Memory B cell (primary cell): ENCODE data around the gene POLR1B.
"Not testable (repeated sequence)": the region's sequence is repeated elsewhere in the genome, so short reads cannot be mapped to it uniquely, and the experiment has no call there.

Experiments
- ATAC-seq: fragments of 150-1000 bp; cut with Tn5 transposase; 2 replicates; pipeline ENCODE4 v1.10.0; 2021; ENCODE audit warnings: low read depth, mild to moderate bottlenecking, moderate library complexity
- DNase-seq, 2 donors: peaks; one replicate each; pipeline ENCODE4 v3.0.0; 2022; ENCODE audit warnings: low spot score in 2 of 2
- H3K27ac Mint-ChIP-seq: one replicate; pipeline ENCODE4 v1.8.0; 2022; ENCODE audit warnings: mild to moderate bottlenecking, moderate library complexity, mixed read lengths
- H3K27me3 Mint-ChIP-seq: one replicate; pipeline ENCODE4 v1.8.0; 2022; ENCODE audit warnings: mixed read lengths
- H3K36me3 Mint-ChIP-seq: one replicate; pipeline ENCODE4 v1.8.0; 2022; ENCODE audit warnings: mild to moderate bottlenecking, mixed read lengths
- H3K4me1 Mint-ChIP-seq: one replicate; pipeline ENCODE4 v1.8.0; 2022; ENCODE audit warnings: mixed read lengths
- H3K4me3 Mint-ChIP-seq: one replicate; pipeline ENCODE4 v1.8.0; 2022; ENCODE audit warnings: mild to moderate bottlenecking, moderate library complexity, mixed read lengths
- H3K9me3 Mint-ChIP-seq: one replicate; pipeline ENCODE4 v1.8.0; 2022; ENCODE audit warnings: mixed read lengths

Gene POLR1B

DNA sequence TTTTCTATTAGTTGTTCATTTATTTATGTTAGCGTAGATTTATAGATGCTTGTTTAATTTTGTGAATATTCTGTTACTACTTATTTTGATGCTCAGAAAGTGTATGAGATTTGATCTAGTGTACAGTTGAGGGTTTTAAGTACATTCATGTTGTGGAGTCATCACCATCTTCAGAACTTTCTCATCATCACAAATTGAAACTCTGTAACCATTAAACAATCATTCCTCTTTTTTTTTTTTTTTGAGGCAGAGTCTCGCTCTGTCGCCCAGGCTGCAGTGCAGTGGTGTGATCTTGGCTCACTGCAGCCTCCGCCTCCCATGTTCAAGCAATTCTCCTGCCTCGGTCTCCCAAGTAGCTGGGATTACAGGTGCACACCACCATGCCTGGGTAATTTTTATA, 24.2 kb downstream of the POLR1B start:
- not testable (repeated sequence) for H3K27me3 Mint-ChIP-seq, H3K4me1 Mint-ChIP-seq, H3K27ac Mint-ChIP-seq, H3K4me3 Mint-ChIP-seq, DNase-seq, H3K9me3 Mint-ChIP-seq, ATAC-seq
- peaks cover 46% of the 10 kb centered on the region for H3K36me3 Mint-ChIP-seq

GRCh38 chr2:112572005-112572404, 29.7 kb downstream of the POLR1B start:
- peaks cover 52% of the 10 kb centered on the region for H3K36me3 Mint-ChIP-seq

GRCh38 chr2:112577756-112578155, 35.5 kb downstream of the POLR1B start:
- no peak for ATAC-seq
- DNase-seq: no peak
- peaks cover 12% of the 10 kb centered on the region for H3K36me3 Mint-ChIP-seq
- peaks cover 5% of the 10 kb centered on the region for H3K4me1 Mint-ChIP-seq
- H3K9me3 Mint-ChIP-seq: no peaks in the 10 kb centered on the region
- no peak overlapping the region for H3K4me3 Mint-ChIP-seq
- no peak overlapping the region for H3K27ac Mint-ChIP-seq
- no peaks in the 10 kb centered on the region for H3K27me3 Mint-ChIP-seq

More at GRCh38 chr2:112572005-112572404, 29.7 kb downstream of the POLR1B start:
- Mint-ChIP-seq H3K4me1 (no peaks in the 10 kb centered on the region), H3K4me3 (no peak overlapping the region), H3K27me3 (no peaks in the 10 kb centered on the region), H3K27ac (no peak overlapping the region), H3K9me3 (peaks cover 8% of the 10 kb centered on the region)
- ATAC-seq: no peak
- no peak for DNase-seq

DNA sequence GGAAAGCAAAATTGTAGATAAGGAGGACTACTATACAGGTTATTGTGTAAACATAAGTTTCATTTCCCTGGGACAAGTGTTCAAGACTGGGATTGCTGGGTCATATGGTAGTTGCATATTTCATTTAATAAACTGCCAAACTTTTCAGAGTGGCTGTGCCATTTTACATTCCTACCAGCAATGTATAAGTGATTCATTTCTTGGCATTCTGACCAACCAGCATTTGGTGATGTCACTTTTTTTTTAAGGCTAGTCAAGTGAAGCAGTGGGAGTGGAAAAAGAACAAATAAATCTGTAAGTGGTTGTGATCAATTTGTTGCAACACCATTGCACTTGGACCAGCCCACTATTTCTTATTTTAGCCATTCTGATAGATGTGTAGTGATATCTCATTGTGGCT, 37.0 kb downstream of the POLR1B start:
- Mint-ChIP-seq H3K27ac (no peak overlapping the region), H3K4me1 (peaks cover 10% of the 10 kb centered on the region), H3K4me3 (no peak overlapping the region), H3K27me3 (no peaks in the 10 kb centered on the region), H3K9me3 (no peaks in the 10 kb centered on the region), H3K36me3 (peaks cover 10% of the 10 kb centered on the region)
- DNase-seq (no peak), ATAC-seq (no peak)

DNA sequence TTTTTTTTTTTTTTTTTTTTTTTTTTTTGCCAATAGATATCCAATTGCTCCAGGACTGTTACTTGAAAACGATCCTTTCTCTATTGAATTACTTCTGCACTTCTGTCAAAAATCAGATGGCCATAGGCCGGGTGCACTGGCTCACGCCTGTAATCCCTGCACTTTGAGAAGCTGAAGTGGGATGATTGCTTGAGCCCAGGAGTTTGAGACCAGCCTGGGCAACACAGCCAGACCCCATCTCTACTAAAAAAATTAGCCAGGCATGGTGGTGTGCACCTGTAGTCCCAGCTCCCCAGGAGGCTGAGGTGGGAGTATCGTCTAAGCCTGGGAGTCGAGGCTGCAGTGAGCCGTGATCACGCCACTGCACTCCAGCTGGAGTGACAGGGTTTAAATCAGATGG, 37.8 kb downstream of the POLR1B start:
- Mint-ChIP-seq H3K27me3 (no peaks in the 10 kb centered on the region), H3K4me1 (peaks cover 15% of the 10 kb centered on the region), H3K9me3 (no peaks in the 10 kb centered on the region), H3K27ac (no peak overlapping the region), H3K4me3 (no peak overlapping the region), H3K36me3 (peaks cover 8% of the 10 kb centered on the region)
- ATAC-seq (no peak), DNase-seq (no peak)

DNA sequence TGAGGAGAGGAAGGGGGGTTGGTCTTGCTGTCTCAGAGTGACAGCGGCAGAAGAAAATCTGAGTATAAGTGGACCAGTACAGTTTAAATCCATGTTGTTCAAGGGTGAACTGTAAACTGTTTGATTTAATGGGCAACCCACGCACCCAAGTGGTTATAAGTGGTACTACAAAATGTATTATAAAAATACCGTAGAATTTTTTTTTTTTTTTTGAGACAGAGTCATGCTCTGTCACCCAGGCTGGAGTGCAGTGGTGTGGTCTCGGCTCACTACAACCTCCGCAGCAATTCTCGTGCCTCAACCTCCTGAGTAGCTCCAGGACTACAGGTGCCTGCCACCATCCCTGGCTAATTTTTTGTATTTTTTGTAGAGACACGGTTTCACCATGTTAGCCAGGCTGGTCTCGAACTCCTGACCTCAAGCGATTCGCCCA, 40.1 kb downstream of the POLR1B start:
- DNase-seq (peak in 1 of 2 donors; percentile 50), ATAC-seq (peak; percentile 14)
- no peak overlapping the region for H3K27ac Mint-ChIP-seq
- no peaks in the 10 kb centered on the region for H3K9me3 Mint-ChIP-seq
- H3K27me3 Mint-ChIP-seq: no peaks in the 10 kb centered on the region
- peaks cover 10% of the 10 kb centered on the region for H3K36me3 Mint-ChIP-seq
- H3K4me3 Mint-ChIP-seq: no peak overlapping the region
- H3K4me1 Mint-ChIP-seq: peaks cover 24% of the 10 kb centered on the region

DNA sequence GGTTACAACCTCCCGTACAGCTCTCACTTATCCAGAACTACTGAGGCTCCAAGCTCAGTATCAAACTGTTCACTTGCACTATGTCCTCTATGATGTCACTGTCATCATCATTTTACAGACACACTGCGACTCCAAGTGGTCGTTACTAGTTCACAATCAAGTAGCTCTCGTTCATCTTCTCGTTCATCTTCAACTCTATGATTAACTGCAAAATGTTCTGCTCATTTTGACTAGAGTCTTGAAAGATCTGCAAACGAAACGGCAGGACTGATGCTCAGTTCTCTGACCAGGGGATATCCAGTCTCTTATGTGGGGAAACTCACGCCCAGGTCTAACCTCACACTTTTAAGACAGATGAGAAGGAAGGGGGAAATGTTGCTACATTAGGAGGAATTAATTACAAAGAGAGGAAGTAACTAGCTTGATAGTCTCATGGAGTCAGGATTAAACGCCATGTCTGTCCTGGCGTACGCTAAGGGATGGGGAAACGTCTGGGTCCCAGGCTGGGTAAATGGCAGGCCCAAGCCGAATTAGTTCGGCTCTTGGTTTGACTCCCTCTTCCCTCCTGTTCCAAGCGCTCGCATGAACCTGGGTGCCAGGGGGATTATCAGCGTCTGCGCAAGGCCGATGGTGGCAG, 41.4 kb downstream of the POLR1B start:
- Mint-ChIP-seq H3K9me3 (no peaks in the 10 kb centered on the region), H3K36me3 (peaks cover 15% of the 10 kb centered on the region), H3K27ac (peak overlapping the region; percentile 99), H3K4me1 (peaks cover 24% of the 10 kb centered on the region), H3K4me3 (peak overlapping the region; percentile 98), H3K27me3 (no peaks in the 10 kb centered on the region)
- DNase-seq (no peak), ATAC-seq (no peak)

DNA sequence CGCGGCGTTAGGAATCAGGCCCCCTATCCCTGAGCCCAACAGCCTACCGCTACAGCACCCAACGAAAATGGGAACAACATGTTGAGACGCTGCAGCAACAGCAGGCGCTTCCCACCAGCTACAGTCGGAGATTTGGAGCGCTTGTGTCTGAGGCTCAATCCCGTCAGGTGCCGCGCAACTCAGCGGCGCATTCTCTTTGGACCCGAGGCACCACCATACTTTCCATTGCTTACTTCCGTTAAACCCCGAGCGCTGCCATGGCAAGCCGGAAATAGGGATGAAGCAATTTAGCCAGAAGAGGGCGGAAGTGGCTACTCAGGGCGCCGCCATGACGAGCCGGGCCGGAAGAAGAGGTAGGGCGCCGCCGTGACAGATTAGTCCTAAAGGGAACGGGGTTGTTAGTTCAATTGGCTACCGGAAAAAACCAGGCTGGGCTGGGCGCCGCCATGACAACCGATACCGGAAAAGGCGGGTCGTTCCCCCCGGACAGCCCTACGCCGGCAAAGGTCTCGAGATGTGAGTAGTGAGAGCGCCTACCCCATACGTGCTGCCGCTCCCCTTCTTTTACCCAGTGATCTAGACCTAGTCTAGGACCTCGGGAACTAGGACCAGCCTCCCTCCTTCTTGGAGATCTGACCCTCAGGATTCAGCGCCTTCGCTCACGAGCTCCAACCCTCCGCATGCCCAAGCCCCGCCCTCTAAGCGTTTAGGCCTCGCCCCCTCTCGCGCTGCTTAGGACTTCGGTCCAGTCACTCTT, 42.0 kb downstream of the POLR1B start, which contains the start of gene CHCHD5:
CHCHD5 (plus strand) TSS at position 476 of the 757 bp plus-strand sequence; CDS start at position 515, 39 bp downstream.
- peak within 1 kb of the TSS; percentile 99 for H3K27ac Mint-ChIP-seq
- H3K36me3 Mint-ChIP-seq: peaks cover 18% of the 10 kb centered on the region

DNA sequence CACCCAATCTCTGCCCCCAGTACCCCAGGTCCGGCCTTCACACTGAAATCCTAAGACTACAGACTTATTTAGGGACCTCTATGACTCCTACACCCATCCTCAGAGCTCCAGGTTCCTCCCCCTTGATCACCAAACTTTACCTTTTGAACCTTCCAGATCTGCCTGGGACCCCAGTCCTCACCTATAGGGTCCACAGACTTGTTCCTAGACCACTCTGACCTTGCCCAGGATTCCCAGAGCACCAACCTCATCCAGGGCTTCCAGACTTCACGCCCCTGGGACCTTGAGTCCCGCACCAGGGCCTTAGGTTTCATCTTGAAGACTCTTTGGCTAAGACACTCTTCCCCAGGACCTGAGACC, 42.6 kb downstream of the POLR1B start:
- no peak for DNase-seq
- peaks cover 18% of the 10 kb centered on the region for H3K36me3 Mint-ChIP-seq
- H3K4me1 Mint-ChIP-seq: peaks cover 24% of the 10 kb centered on the region
- ATAC-seq: no peak
- H3K4me3 Mint-ChIP-seq: peak overlapping the region; percentile 98
- peak overlapping the region; percentile 99 for H3K27ac Mint-ChIP-seq
- H3K9me3 Mint-ChIP-seq: no peaks in the 10 kb centered on the region
- H3K27me3 Mint-ChIP-seq: no peaks in the 10 kb centered on the region

More for the DNA sequence above, 42.0 kb downstream of the POLR1B start, which contains the start of gene CHCHD5:
- peak within 1 kb of the TSS; percentile 98 for H3K4me3 Mint-ChIP-seq
- no peaks in the 10 kb centered on the region for H3K9me3 Mint-ChIP-seq
- H3K27me3 Mint-ChIP-seq: no peaks in the 10 kb centered on the region
- DNase-seq: peak; percentile 83 to 89
- ATAC-seq: peak; percentile 88
- H3K4me1 Mint-ChIP-seq: peaks cover 24% of the 10 kb centered on the region

DNA sequence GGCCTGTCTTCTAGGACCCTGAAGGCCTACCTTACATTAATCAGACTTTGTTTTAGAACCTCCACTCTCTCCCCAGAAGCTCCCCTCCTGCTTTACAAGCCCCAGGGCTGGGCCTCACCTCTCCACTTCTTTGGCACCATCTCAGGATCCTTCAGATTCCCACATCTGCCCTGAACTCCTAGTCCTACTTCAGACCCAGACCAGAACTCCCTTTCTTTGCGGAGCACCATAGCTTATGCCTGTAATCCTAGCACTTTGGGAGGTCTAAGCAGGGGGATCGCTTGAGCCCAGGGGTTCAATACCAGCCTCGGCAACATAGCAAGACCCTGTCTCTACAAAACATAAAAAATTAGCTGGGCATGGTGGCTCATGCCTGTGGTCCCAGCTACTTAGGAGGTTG, 43.1 kb downstream of the POLR1B start:
- DNase-seq: no peak
- H3K27me3 Mint-ChIP-seq: no peaks in the 10 kb centered on the region
- no peaks in the 10 kb centered on the region for H3K9me3 Mint-ChIP-seq
- ATAC-seq: no peak
- H3K4me1 Mint-ChIP-seq: peaks cover 24% of the 10 kb centered on the region
- H3K27ac Mint-ChIP-seq: peak overlapping the region; percentile 99
- H3K4me3 Mint-ChIP-seq: peak overlapping the region; percentile 98
- H3K36me3 Mint-ChIP-seq: peaks cover 20% of the 10 kb centered on the region

- H3K4me3 Mint-ChIP-seq: peak overlapping the region; percentile 70
- H3K9me3 Mint-ChIP-seq: no peaks in the 10 kb centered on the region
- H3K27ac Mint-ChIP-seq: peak overlapping the region; percentile 76
- DNase-seq (no peak), ATAC-seq (no peak)
- peaks cover 24% of the 10 kb centered on the region for H3K4me1 Mint-ChIP-seq
- no peaks in the 10 kb centered on the region for H3K27me3 Mint-ChIP-seq
- peaks cover 21% of the 10 kb centered on the region for H3K36me3 Mint-ChIP-seq
These were observed 43.7 kb downstream of the POLR1B start for GRCh38 chr2:112585873-112586464.

DNA sequence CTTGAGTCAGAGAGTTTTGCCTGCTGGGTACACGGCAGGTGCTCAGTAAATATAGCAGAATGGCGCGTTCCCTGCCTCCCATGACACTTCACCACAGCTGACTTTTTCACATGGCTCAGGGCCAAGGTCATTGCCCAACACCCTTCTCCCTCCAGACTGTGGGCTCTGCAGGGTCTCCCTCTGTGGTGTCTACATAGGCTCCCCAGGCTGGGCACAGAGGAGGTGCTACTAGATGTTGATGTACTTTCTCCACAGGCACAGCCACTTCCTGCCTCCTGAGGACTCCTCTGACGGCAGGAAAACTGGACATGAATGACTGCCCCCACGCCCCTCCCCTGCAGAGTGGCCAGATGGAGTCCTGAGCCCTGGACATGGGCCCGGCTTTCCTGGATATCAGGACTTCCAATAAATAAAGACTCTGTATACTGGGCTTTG, 46.4 kb downstream of the POLR1B start:
- Mint-ChIP-seq H3K36me3 (peaks cover 26% of the 10 kb centered on the region), H3K4me3 (no peak overlapping the region), H3K4me1 (peaks cover 16% of the 10 kb centered on the region), H3K9me3 (no peaks in the 10 kb centered on the region), H3K27ac (no peak overlapping the region), H3K27me3 (no peaks in the 10 kb centered on the region)
- no peak for ATAC-seq
- no peak for DNase-seq

GRCh38 chr2:112591413-112591812, 49.1 kb downstream of the POLR1B start:
- Mint-ChIP-seq H3K27ac (no peak overlapping the region), H3K9me3 (no peaks in the 10 kb centered on the region), H3K4me1 (peaks cover 4% of the 10 kb centered on the region), H3K36me3 (peaks cover 26% of the 10 kb centered on the region), H3K4me3 (no peak overlapping the region), H3K27me3 (no peaks in the 10 kb centered on the region)
- DNase-seq: no peak
- no peak for ATAC-seq

DNA sequence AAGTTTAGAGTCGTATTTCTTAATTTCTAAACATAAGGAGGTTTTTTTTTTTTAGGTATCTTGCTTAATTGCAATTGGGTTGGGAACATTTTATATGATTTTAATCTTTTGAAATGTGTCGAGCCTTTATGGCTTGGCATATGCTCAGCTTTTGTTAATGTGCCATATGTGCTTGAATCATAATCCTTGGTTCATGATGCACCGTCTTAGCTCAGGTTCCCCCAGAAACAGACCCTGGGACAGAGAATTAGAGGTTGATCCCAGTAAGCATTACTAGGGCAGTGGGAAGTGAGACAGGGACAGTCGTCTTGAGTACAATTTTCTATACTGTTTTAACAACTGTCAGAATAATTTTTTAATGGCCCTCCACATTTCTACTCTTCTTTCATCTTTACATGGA, 51.5 kb downstream of the POLR1B start:
- H3K27me3 Mint-ChIP-seq: no peaks in the 10 kb centered on the region

More for the DNA sequence above, 51.5 kb downstream of the POLR1B start:
- Mint-ChIP-seq H3K36me3 (peaks cover 12% of the 10 kb centered on the region), H3K27ac (no peak overlapping the region), H3K4me3 (no peak overlapping the region), H3K9me3 (no peaks in the 10 kb centered on the region), H3K4me1 (no peaks in the 10 kb centered on the region)
- no peak for DNase-seq
- ATAC-seq: no peak
